Transverse colon (tissue), 3 donors: ENCODE data around the gene VPS37D.

Experiments
- EP300 ChIP-seq: sonication (generic); formaldehyde crosslinking; IDR thresholded peaks from one replicate; pipeline ENCODE4 v1.6.1; 2017; ENCODE audit warnings: antibody characterized with exemption, low read depth
- POLR2A ChIP-seq: fragments of 450-650 bp; IDR thresholded peaks from one replicate; pipeline ENCODE4 v1.6.1; 2016; ENCODE audit warnings: antibody characterized with exemption, mild to moderate bottlenecking, moderate library complexity
- TF ChIP-seq, protein P1 (sequence below), 5 experiments: fragments of 200-600 bp in 3 of 5; fragments of 450-650 bp in 2 of 5; sonication (generic) in 3 of 5; IDR thresholded peaks; 1 replicate in 2 of 5; 2 replicates in 3 of 5; pipeline ENCODE4 v1.5.1; 2016 to 2017; ENCODE audit warnings: antibody characterized with exemption in 5 of 5, inconsistent platforms in 3 of 5, mild to moderate bottlenecking in 2 of 5, moderate library complexity in 1 of 5

DNA sequence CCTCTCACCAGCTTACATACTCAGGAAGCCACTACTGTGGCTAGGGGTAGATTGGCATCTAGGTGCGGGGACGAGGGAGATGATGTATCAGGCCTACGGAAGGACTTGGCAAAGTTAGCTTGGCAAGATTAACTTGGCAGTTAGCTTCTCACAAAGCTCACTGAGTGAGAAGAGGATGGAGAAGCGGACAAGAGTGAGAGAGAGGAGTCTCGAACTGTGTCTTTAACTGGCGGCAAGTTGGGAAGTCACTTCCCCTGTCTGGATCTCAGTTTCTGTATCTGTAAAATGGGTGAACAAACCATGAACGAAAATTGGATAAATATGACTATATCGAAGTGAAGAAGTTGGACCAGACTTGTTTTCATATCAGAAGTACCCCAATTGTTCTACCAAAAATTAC, 33.8 kb upstream of the VPS37D start:
- TF ChIP-seq POLR2A (no peak), EP300 (no peak)
- TF ChIP-seq, protein P1, sequence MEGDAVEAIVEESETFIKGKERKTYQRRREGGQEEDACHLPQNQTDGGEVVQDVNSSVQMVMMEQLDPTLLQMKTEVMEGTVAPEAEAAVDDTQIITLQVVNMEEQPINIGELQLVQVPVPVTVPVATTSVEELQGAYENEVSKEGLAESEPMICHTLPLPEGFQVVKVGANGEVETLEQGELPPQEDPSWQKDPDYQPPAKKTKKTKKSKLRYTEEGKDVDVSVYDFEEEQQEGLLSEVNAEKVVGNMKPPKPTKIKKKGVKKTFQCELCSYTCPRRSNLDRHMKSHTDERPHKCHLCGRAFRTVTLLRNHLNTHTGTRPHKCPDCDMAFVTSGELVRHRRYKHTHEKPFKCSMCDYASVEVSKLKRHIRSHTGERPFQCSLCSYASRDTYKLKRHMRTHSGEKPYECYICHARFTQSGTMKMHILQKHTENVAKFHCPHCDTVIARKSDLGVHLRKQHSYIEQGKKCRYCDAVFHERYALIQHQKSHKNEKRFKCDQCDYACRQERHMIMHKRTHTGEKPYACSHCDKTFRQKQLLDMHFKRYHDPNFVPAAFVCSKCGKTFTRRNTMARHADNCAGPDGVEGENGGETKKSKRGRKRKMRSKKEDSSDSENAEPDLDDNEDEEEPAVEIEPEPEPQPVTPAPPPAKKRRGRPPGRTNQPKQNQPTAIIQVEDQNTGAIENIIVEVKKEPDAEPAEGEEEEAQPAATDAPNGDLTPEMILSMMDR (IDR thresholded peaks at IDR 0.05), result no peak
